Measurements from ENCODE around the gene COBL. TPM values are rescaled to one million over a fixed set of nuclear protein-coding genes. Genes with fewer than 3 reads are reported as not detected.

Gene COBL
- total RNA-seq, 2 donors from 2014 or later: not detected

- H3K27ac Mint-ChIP-seq: no peak overlapping the region
- no peaks in the 10 kb centered on the region for H3K36me3 Mint-ChIP-seq
- no peak for ATAC-seq
- no peak for DNase-seq (ENCODE audit: low spot score in 2 of 2)
- H3K9me3 Mint-ChIP-seq: no peaks in the 10 kb centered on the region
These were observed 235.2 kb downstream of the COBL start for GRCh38 chr7:51081270-51081890.

GRCh38 chr7:51080622-51081269, 235.9 kb downstream of the COBL start:
- H3K9me3 Mint-ChIP-seq: no peaks in the 10 kb centered on the region
- H3K27ac Mint-ChIP-seq: no peak overlapping the region
- ATAC-seq: no peak
- no peaks in the 10 kb centered on the region for H3K36me3 Mint-ChIP-seq
- no peak for DNase-seq (ENCODE audit: low spot score in 2 of 2)

GRCh38 chr7:51080216-51080615, 236.4 kb downstream of the COBL start:
- ATAC-seq (no peak), DNase-seq (ENCODE audit: low spot score in 2 of 2) (no peak)
- Mint-ChIP-seq H3K27ac (no peak overlapping the region), H3K9me3 (no peaks in the 10 kb centered on the region), H3K36me3 (no peaks in the 10 kb centered on the region)

- DNase-seq (ENCODE audit: low spot score in 2 of 2) (no peak), ATAC-seq (no peak)
- Mint-ChIP-seq H3K27ac (no peak overlapping the region), H3K36me3 (no peaks in the 10 kb centered on the region), H3K9me3 (no peaks in the 10 kb centered on the region)
These were observed 237.1 kb downstream of the COBL start for GRCh38 chr7:51079494-51079893.

- Mint-ChIP-seq H3K36me3 (no peaks in the 10 kb centered on the region), H3K27ac (no peak overlapping the region), H3K9me3 (no peaks in the 10 kb centered on the region)
- DNase-seq (ENCODE audit: low spot score in 2 of 2) (no peak), ATAC-seq (no peak)
These were observed 238.0 kb downstream of the COBL start for GRCh38 chr7:51078653-51079052.

GRCh38 chr7:51077987-51078370, 238.6 kb downstream of the COBL start:
- Mint-ChIP-seq H3K9me3 (no peaks in the 10 kb centered on the region), H3K36me3 (no peaks in the 10 kb centered on the region), H3K27ac (no peak overlapping the region)
- ATAC-seq (no peak), DNase-seq (ENCODE audit: low spot score in 2 of 2) (no peak)

GRCh38 chr7:51077316-51077986, 239.2 kb downstream of the COBL start:
- H3K9me3 Mint-ChIP-seq: no peaks in the 10 kb centered on the region
- H3K27ac Mint-ChIP-seq: no peak overlapping the region
- DNase-seq (ENCODE audit: low spot score in 2 of 2) (no peak), ATAC-seq (no peak)
- no peaks in the 10 kb centered on the region for H3K36me3 Mint-ChIP-seq

- ATAC-seq: no peak
- H3K9me3 Mint-ChIP-seq: no peaks in the 10 kb centered on the region
- H3K27ac Mint-ChIP-seq: no peak overlapping the region
- no peak for DNase-seq (ENCODE audit: low spot score in 2 of 2)
- H3K36me3 Mint-ChIP-seq: no peaks in the 10 kb centered on the region
These were observed 240.7 kb downstream of the COBL start for GRCh38 chr7:51075681-51076580.

- Mint-ChIP-seq H3K27ac (no peak overlapping the region), H3K36me3 (no peaks in the 10 kb centered on the region), H3K9me3 (no peaks in the 10 kb centered on the region)
- DNase-seq (ENCODE audit: low spot score in 2 of 2) (no peak), ATAC-seq (no peak)
These were observed 243.4 kb downstream of the COBL start for GRCh38 chr7:51073171-51073570.

GRCh38 chr7:51072281-51072680, 244.3 kb downstream of the COBL start:
- Mint-ChIP-seq H3K9me3 (no peaks in the 10 kb centered on the region), H3K27ac (no peak overlapping the region), H3K36me3 (no peaks in the 10 kb centered on the region)
- no peak for DNase-seq (ENCODE audit: low spot score in 2 of 2)
- no peak for ATAC-seq

GRCh38 chr7:51071427-51071826, 245.2 kb downstream of the COBL start:
- H3K27ac Mint-ChIP-seq: no peak overlapping the region
- H3K9me3 Mint-ChIP-seq: no peaks in the 10 kb centered on the region
- ATAC-seq: no peak
- no peaks in the 10 kb centered on the region for H3K36me3 Mint-ChIP-seq
- no peak for DNase-seq (ENCODE audit: low spot score in 2 of 2)

- DNase-seq (ENCODE audit: low spot score in 2 of 2) (no peak), ATAC-seq (no peak)
- no peaks in the 10 kb centered on the region for H3K9me3 Mint-ChIP-seq
- no peak overlapping the region for H3K27ac Mint-ChIP-seq
- no peaks in the 10 kb centered on the region for H3K36me3 Mint-ChIP-seq
These were observed 246.5 kb downstream of the COBL start for GRCh38 chr7:51070151-51070550.

GRCh38 chr7:51069411-51070083, 247.1 kb downstream of the COBL start:
- ATAC-seq: no peak
- no peak for DNase-seq (ENCODE audit: low spot score in 2 of 2)

GRCh38 chr7:51068401-51068800, 248.2 kb downstream of the COBL start:
- ATAC-seq: no peak
- no peak overlapping the region for H3K27ac Mint-ChIP-seq
- H3K9me3 Mint-ChIP-seq: no peaks in the 10 kb centered on the region
- H3K36me3 Mint-ChIP-seq: no peaks in the 10 kb centered on the region
- DNase-seq (ENCODE audit: low spot score in 2 of 2): no peak

More at GRCh38 chr7:51069411-51070083, 247.1 kb downstream of the COBL start:
- no peaks in the 10 kb centered on the region for H3K36me3 Mint-ChIP-seq
- H3K27ac Mint-ChIP-seq: no peak overlapping the region
- no peaks in the 10 kb centered on the region for H3K9me3 Mint-ChIP-seq

- Mint-ChIP-seq H3K36me3 (no peaks in the 10 kb centered on the region), H3K9me3 (no peaks in the 10 kb centered on the region), H3K27ac (no peak overlapping the region)
- DNase-seq (ENCODE audit: low spot score in 2 of 2) (peak in 1 of 2 donors; percentile 45), ATAC-seq (peak in 1 of 2 donors; percentile 54)
These were observed 248.9 kb downstream of the COBL start for GRCh38 chr7:51067757-51068156.

GRCh38 chr7:51067258-51067657, 249.4 kb downstream of the COBL start:
- H3K9me3 Mint-ChIP-seq: no peaks in the 10 kb centered on the region
- H3K27ac Mint-ChIP-seq: no peak overlapping the region
- H3K36me3 Mint-ChIP-seq: no peaks in the 10 kb centered on the region
- ATAC-seq: no peak
- no peak for DNase-seq (ENCODE audit: low spot score in 2 of 2)
